Limb (tissue), 2 donors: ENCODE measurements around the gene FAAH2.
A peak's percentile ranks its signal among the peaks of the same experiment; 100 is the strongest.
"Not testable (repeated sequence)": the region's sequence is repeated elsewhere in the genome, so short reads cannot be mapped to it uniquely, and the experiment has no call there.

Source experiments
- DNase-seq, 2 donors: peaks; one replicate each; pipeline ENCODE4 v3.0.0-alpha.2; 2016; ENCODE audit errors: extremely low spot score in 2 of 2

FAAH2 gene

DNA sequence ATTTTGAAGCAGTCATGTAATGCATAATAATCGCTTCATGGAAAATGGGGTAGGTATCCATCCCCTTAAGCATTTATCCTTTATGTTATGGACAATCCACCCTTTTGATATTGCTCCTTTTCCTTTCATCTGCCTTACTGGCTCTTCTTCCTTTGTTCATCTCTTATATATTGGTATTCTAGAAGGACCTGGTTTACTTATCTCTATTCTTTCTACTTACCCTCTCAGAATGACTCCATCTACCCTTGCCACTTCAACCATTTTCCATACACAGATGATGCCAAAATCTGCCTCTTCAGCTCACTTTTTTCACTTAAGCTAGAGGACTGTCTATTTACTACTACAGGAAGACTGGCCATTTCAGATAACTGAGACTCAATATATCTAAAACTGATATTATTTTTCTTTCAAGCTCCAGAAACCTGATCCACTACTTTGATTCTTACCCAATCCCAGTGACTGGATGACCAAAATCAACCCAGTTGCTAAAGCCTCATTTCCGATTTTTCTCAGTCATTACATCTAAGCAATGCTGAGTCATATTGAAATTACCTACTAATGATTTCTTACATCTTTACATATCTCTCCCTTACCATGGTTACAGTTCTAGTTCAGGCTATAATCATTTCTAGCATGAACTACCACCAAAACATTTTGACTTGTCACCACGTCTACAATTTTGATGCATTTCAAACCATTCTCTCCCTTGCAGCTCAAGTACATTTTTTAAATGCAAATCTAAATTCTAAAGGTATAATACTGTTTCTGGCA is 93.7 kb downstream of the FAAH2 start:
- DNase-seq = no peak

DNA sequence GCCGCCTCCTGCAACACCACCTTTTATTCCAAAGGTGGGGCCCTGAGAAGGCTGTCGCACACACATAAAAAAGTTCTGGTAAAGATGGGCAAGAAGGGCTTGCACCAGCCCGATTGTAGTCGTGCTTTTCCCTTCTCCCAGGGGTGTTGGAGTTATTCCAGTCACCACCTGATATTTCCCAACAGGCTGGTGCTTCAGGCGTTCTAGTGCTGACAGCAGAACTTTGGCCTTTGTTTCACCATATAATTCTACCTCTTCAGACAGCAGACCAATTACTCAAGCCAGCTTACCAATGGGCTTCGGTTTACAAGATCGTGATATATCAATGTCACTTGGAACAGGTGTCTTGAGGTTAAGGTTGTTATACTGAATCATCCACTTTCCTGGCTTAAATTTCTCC is 107.7 kb downstream of the FAAH2 start:
- DNase-seq = not testable (repeated sequence)

DNA sequence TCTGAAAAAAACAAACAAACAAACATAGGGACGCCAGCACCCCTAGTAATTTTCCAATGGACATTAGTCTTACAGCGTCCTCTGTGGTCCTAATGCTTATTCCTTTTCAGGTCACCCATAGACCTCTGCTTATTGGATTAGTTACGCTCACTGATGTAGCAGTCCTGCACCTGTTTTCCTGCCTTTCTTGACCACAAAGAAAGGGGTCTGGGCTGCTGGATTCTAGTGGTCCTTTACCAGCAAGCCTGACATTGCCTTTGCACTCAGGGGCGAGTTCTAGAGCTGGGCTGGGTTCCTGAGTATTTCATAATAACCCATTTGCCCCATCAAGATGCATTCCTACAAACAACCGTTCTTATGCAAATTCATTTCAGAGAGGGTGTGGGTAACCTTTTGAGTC is 116.7 kb downstream of the FAAH2 start:
- not testable (repeated sequence) for DNase-seq

DNA sequence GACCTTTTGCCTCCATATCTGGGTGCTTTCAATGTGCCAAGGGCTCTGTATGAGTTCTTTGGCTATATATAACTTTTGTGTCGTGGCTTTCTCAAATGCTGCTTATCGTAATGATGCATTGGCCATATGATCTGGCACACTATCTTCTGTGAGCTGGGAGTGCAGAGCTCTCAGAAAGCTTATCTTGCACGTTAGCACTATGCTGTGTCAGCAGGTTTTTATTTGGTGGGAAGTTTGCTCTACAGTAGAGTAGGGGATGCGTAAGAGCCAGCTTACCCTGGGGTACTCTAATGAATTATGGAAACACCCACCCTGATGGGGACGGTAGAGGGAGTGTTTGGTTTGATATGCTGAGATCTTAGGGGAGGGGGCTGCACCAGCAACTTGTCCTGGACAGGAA is 119.6 kb downstream of the FAAH2 start:
- DNase-seq = no peak

DNA sequence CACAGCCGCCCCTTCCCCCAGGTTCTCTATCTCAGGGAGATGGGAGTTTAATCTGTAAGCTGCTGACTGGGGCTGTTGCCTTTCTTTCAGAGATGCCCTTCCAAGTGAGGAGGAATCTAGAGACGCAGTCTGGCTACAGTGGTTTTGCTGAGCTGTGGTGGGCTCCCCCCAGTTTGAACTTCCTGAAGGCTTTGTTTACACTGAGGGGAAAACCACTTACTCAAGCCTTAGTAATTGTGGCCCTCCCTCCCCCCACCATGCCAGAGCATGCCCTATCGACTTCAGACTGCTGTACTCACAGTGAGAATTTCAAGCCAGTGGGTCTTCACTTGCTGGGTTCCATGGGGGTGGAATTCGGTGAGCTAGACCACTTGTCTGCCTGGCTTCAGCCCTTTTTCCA is 131.3 kb downstream of the FAAH2 start:
- no peak for DNase-seq

DNA sequence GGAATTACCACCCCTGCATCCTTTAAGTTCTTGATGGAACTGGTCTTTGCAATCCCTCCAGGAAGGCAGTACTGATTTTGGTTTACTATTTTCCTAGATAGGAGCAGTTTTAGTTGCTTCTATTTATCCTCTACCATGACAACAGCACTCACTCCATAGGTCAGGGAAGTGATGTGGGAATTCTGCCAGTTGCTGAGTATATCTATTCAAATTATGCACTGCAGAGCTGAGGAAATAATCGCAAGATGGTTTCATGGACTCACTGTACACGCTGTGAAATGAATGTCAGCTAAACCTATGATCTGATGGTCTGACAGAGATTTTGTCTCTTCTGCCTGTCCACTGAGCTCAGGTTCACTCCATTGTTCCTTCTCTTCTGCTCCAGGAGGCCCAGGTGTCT is 135.8 kb downstream of the FAAH2 start:
- DNase-seq = peak in 1 of 2 donors; percentile 1

DNA sequence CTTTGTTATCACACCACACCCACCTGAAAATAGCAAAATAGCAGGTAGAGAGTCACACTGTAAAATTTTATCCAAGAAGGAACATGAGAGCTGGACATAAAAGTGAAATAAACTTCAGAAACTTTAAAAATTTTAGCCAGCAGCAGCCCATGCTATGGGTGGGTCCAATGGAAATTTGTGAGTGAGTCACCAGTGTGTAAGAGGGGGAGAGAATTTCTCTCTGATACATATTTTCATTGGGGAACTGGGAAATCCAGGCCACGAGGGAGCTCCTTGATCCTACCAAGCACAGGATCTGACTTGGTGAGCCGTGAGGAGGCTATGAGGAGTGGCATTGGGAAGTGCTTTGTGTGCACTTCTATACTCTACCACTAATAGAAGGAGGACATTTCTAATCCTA is 136.3 kb downstream of the FAAH2 start:
- no peak for DNase-seq

DNA sequence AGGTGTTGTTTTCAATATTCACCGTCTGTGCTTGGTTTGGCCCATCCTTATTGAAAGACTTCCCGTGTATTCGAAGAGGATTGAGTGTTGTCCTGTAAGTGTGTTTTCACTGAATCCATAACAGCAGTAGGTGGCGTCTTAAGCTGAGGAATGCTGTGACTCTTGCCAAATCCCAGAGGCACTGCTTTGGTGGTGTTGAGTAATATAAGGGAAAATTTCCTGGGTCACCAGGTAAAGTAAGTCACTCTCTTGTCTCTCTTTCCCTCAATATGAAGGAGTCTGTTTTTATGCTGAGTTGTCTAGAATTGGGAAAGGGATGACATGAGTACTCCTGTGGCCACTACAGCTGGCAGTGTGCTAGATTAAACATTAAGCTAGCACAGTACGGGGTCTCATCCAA is 158.6 kb downstream of the FAAH2 start:
- no peak for DNase-seq

DNA sequence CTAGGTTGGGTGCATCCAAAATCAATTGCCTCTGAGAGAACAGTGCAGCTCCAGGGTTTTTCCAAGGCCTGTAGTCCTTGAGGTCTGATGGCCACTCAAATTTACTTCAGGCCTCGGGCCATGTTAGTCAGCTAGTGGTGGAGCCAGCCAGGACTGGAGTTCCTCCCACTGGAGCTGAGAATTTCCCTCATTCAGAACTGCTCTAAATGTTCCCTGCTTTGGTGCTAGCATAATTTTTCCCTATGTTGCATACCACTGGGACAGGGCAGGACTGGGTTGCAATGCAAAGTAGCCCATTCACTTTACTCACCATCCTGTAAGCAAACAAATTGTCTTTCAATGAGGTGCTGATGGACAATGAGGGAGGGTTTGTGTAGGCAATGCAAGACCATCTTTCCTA is 159.3 kb downstream of the FAAH2 start:
- DNase-seq = no peak

DNA sequence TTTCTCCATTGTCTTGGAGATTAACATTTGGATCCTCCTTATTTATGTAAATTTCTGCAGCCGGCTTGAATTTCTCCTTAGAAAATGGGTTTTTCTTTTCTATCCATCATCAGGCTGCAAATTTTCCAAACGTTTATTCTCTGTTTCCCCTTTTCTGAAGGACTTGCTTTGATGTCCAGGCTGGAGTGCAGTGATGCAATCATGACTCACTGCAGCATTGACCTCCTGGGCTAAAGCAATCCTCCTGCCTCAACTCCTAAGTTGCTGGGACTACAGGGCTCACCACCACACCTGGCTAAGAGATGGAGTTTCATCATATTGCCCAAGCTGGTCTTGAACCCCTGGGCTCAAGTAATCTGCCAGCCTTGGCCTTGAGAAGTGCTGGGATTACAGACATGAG is 161.3 kb downstream of the FAAH2 start:
- no peak for DNase-seq

DNA sequence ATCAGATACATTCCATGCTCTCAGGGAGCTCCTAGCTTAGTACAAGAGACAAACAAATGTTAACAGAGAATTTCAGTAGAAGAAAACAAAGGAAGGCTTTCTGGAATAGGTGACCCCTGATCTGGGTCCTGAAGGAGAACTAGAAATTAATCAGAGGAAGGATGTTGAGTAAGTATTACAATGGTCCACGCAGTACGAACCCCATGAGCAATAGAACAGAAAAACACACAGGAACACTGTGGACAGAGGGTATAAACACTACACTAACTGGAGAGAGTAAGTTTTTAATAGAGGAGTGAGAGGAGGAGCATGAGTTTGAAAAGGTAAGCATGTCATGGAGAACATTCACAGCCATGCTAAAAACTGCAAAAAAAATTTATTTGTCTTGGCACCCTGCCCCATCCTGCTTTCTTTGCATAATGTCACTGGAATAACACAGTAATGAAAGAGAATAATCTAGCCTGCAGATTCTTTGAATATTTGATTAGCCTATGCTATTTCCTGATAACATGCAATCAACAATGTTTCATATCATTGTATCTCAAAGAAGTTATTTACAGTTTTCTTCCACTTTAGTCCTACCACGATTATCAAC is 165.0 kb downstream of the FAAH2 start:
- no peak for DNase-seq

DNA sequence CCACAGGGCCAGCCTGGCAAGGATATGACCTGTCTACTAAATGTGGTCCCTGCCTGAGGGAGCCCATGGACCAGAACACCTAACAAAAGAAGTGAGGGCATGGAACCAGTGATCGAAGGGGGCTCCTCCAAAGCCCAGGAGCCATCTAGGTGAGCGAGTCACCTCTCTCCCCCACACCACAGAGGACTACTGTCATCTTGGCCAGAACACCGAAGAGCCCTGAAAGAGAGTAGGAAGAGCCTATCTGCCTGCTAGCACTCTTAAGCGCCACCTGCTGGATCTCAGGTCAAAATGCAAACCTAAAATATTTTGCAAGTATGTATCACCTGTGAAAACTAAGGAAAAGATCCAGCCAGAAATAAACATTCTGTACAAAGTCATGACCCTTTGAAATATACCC is 167.4 kb downstream of the FAAH2 start:
- DNase-seq = no peak

DNA sequence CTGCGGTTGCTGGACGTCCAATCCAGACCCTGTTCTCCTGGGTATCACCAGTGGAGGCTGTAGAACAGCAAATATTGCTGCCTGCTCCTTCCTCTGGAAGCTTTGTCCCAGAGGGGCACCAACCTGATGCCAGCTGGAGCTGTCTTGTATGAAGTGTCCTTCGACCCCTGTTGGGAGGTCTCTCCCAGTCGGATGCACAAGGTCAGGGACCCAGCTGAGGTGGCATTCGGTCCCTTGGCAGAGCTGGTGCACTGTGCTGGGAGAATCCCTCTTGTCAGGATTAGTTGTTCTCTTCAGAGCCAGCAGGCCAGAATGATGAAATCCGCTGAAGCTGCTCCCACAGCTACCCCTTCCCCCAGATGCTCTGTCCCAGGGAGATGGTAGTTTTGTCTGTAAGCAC is 195.0 kb downstream of the FAAH2 start:
- DNase-seq = no peak

DNA sequence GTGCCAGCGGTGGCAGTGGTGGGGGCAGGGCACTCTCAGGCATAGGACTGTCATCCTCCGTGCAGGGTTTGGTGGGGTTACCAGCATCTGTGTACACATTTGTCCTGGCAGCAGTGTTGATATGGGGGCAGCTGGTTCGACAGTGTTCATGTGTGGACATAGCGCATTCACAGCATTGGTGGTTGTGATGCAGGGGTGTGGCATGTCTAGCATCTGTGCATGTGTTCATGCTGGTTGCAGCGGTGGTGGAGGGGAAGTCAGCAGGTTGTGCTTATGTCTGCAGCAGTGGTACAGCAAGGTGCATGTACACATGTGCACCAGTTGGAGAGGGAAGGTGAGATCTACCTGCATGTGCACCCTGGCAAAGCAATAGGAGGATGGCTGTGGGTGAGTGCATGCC is 230.0 kb downstream of the FAAH2 start:
- DNase-seq = no peak

DNA sequence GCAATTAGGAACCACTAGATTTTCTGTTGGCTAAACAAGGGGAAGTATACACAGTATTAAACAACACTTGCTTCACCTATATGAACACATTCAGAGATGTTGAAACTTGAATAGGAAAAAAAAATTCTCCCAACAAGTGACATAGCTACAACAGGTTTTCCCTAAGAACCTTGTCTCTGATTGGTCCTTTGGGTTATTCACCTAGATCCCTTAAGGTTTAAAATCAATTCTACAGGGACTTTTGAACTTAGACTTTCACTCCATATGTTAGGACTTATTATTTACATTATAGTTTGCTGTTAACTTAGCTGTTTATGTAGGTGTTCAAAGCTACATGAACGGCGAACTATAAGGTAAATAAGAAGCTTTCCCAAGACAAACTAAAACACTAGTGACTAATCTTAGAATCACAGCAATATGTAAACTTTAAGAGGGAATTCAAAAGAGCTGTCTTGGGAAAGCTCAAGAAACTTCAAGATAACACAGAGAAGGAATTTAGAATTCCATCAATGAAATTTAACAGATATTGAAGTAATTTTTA is 233.1 kb downstream of the FAAH2 start:
- no peak for DNase-seq

DNA sequence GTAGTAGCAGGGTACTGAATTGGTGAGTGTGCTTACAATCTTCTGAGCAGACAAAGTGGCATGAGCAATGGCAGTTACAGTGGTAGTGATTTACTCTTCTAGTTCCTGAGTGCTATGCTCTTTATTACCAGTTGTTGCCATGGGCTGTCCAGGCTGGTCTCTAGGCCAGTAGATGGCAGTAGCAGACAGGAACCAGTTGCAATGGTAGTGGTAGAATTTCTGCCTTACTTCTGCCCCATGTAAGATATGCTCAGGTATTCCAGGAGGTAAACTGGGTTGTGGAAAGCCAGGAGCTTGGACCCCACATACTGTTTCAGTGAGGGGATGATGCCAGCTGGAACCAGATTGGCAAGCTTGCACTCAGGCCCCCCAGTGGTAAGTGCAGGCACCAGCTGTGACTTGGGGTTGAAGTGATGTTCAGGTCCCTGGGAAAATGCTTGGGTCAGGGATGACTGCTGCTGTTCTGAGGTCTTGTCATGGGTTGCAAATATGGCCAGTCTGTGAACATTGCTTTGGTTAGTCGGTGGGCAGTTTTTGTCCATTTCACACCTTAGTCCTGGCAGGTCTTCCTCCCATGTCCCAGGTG is 242.3 kb downstream of the FAAH2 start:
- no peak for DNase-seq
